8988T (cell line): ENCODE measurements around the gene BZW2.

ENCODE experiments used
- DNase-seq: peaks from one replicate; pipeline ENCODE4 v3.0.0; 2011

The BZW2 gene

GRCh38 chr7:16755397-16755796 lies 109.4 kb downstream of the BZW2 start:
- DNase-seq, result no peak
